ENCODE data around the gene RALB. TPM values are rescaled to one million over a fixed set of nuclear protein-coding genes. Genes with fewer than 3 reads are reported as not detected.

The RALB gene
- total RNA-seq, 1 donor from 2014 or later: 56.0 TPM

DNA sequence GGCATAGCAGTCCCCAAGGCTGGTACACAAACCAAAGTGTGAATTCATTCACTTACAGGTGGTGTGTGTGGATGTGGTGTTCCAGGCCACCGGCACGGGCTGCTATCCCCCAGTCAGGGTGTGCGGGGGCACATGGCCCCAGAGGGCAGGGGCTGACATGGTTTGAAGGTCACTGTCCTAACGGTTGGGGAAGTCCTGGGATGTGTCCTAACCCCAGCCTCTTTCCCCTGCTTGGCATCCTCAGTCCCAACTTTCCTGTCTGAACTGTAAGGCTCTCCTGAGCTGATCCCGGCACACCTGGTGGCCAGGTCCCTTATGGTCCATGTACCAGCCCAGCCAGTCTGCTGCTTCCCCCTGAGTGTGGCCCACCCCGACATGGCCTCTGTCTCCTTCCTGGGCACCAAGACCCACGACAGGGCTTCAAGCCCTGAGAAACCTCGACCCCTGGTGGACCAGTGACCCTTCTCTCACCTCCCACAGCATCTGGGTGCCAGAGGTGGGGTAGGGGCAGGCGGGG is 27.0 kb upstream of the RALB start:
- H3K4me3 ChIP-seq (ENCODE audit: low read depth, low read length): no peak overlapping the region
- TF ChIP-seq, protein P1, sequence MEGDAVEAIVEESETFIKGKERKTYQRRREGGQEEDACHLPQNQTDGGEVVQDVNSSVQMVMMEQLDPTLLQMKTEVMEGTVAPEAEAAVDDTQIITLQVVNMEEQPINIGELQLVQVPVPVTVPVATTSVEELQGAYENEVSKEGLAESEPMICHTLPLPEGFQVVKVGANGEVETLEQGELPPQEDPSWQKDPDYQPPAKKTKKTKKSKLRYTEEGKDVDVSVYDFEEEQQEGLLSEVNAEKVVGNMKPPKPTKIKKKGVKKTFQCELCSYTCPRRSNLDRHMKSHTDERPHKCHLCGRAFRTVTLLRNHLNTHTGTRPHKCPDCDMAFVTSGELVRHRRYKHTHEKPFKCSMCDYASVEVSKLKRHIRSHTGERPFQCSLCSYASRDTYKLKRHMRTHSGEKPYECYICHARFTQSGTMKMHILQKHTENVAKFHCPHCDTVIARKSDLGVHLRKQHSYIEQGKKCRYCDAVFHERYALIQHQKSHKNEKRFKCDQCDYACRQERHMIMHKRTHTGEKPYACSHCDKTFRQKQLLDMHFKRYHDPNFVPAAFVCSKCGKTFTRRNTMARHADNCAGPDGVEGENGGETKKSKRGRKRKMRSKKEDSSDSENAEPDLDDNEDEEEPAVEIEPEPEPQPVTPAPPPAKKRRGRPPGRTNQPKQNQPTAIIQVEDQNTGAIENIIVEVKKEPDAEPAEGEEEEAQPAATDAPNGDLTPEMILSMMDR (conservative IDR thresholded peaks at IDR 0.05; ENCODE audit: low read depth, low read length): no peak
- no peak for DNase-seq (ENCODE audit: low read depth)

DNA sequence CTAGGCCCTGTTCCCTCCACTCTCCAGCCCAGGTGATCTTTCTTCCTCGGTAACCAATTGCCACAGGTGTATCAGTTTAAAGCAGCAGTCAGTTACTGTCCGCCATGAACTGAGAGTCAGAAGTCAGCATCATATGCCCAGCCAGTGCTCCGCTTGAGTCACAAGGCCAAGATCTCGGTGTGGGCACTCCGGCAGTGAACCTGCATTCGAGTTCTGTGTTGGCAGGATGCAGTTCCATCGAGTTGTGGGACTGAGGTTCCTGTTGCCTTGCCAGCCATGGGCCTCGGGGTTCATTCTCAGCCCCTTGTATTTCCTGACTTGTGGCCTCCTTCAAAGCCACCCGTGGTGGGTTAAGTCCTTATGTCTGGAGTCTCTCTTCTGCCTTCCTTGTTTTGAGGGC is 26.3 kb upstream of the RALB start:
- H3K4me3 ChIP-seq (ENCODE audit: low read depth, low read length): no peak overlapping the region
- TF ChIP-seq, protein P1 (conservative IDR thresholded peaks at IDR 0.05; ENCODE audit: low read depth, low read length): no peak
- DNase-seq (ENCODE audit: low read depth): no peak

DNA sequence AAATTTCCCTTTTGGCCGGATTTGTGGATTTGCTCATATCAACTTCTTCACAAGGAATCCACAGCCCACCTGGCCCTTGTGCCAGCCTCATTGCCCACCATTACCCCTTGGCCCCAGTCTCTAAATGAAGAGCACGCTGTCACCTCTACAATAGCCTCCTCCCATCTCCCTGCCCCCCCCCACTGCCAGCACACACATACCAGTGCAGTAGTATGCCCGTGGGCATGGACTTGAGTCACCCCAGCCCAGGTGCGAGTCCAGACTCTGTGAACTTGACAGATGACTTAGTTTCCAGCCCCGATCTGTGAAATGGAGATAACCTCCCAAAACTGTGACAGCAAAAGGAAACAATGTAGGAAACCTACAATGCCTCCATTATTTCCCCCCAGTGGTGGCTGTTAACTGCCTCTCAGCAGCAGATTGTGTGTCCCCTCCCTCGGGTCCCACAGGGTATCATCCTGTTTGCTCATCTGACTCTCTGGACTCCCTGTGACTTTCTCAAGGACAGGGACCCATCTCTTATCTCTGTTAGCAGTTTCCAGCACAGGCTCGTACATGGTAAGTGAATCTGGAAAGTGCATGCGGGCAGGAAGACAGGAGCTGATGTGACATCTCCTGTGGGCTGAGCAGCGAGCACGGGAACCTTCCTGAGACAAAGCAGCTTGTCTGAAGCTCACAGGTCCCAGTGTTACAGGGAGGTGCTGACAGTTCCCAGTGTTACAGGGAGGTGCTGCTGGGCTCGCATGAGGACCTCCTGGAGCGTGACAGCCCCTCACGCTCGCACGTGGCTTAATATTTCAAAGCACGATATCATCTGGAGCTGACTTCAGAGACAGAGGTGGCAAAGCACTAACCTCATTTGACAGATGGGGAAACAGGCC is 25.3 kb upstream of the RALB start:
- no peak for DNase-seq (ENCODE audit: low read depth)
- no peak overlapping the region for H3K4me3 ChIP-seq (ENCODE audit: low read depth, low read length)
- TF ChIP-seq, protein P1 (conservative IDR thresholded peaks at IDR 0.05; ENCODE audit: low read depth, low read length): no peak

DNA sequence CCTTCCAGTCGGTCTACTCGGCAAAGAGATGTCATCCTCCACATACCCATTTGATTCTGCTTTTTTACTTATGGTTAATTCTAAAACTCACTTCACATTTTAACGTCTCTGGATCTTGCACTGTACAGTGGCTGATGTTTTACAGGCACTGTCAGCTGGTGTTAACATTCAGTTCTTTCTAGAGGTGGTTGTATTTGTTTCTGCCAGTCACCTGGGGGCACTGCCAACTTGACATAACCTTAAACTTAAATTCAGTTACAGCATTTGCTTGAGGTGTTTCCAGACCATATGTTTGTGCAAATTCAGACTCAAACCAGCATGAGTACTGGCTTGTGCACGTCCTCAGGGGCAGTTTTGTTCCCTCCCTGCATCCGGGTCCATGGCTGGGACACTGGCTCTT is 24.1 kb upstream of the RALB start:
- no peak overlapping the region for H3K4me3 ChIP-seq (ENCODE audit: low read depth, low read length)
- no peak for DNase-seq (ENCODE audit: low read depth)
- TF ChIP-seq, protein P1 (conservative IDR thresholded peaks at IDR 0.05; ENCODE audit: low read depth, low read length): peak; percentile 50

DNA sequence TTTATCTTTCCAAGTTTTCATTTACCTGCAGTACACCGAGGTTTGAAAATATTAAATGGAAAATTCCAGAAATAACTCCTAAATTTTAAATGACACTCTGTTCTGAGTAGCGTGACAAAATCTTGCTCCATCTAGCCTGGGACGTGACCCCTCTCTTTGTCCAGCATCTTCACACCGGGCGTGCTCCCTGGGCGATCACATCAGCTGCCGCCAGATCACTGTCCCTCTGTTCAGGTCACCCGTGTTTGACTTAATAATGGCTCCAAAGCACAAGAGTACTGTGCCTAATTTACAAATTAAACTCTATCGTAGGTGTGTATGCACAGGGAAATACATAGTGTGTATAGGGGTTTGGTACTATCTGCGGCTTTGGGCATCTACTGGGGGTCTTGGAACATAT is 23.3 kb upstream of the RALB start:
- TF ChIP-seq, protein P1 (conservative IDR thresholded peaks at IDR 0.05; ENCODE audit: low read depth, low read length): no peak
- H3K4me3 ChIP-seq (ENCODE audit: low read depth, low read length): no peak overlapping the region
- no peak for DNase-seq (ENCODE audit: low read depth)

DNA sequence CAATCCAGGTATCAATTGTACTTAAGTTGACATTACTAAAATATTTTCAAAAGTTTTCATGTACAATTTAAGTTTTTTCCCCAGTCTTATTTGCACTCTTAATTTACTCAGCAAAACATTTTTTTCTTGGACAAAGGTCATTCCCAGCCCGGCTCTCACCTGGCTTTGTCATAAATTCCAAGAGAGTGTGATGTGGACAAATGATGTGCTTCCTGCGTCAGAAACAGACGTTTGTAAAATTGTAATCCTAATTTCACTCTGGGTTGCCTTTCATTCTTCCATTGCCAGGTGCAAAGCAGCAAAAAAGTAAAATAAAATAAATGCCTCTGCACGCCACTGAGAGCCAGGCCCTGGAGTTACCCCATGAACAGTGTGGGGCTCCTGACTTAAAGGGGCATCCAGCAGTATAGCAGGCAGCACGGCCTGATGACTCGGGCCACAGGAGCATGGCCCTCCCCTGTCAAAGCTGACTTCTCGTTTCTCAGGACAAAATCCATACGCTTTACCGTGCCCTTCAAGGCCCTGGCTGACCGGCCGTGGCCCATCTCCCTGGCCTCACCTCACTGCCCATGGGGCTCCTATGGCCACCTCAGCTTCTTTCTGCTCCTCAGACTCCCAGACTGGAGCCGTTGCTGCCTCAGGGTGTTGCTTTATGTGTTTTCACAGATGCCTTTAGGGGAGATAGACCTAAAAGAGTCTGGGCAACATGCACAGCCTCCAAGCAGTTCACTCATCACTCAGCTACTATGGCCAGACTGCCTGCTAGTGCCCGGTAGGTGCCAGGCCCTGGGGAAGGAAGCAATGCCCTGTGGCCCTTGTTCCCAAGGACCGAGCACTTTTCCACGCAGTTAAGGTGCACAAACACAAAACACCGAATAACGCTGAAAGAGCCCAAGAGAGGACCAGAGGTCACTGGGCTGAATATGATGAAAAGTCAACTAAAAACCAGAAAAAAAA is 21.9 kb upstream of the RALB start:
- TF ChIP-seq, protein P1 (conservative IDR thresholded peaks at IDR 0.05; ENCODE audit: low read depth, low read length): no peak
- DNase-seq (ENCODE audit: low read depth): no peak
- no peak overlapping the region for H3K4me3 ChIP-seq (ENCODE audit: low read depth, low read length)
